SK-N-MC (cell line): ENCODE measurements around the gene CADM4.

Experiments used
- EZH2 ChIP-seq: fragments of 200-600 bp; sonication (generic); IDR thresholded peaks from one replicate; pipeline ENCODE4 v1.6.1; 2017; ENCODE audit warnings: antibody characterized with exemption
- FOXP2 ChIP-seq: optimal IDR thresholded peaks from 2 replicates; pipeline ENCODE3; 2011; ENCODE audit warnings: mild to moderate bottlenecking, moderate library complexity; ENCODE audit not compliant: insufficient read depth; ENCODE audit errors: extremely low read length, control extremely low read depth
- POLR2AphosphoS5 ChIP-seq: IDR thresholded peaks from 2 replicates; pipeline ENCODE4 v1.6.1; 2012; ENCODE audit warnings: mild to moderate bottlenecking, low read depth, low read length, borderline replicate concordance

- TF ChIP-seq EZH2 (no peak), POLR2AphosphoS5 (no peak), FOXP2 (no peak)
Measured at GRCh38 chr19:43658494-43658893, 18.8 kb upstream of the CADM4 start.
